B cell (primary cell): ENCODE measurements around the gene HIPK2.

ENCODE experiments used
- CTCF ChIP-seq: fragments of 200-600 bp; IDR thresholded peaks from one replicate; pipeline ENCODE4 v1.8.0; 2022; ENCODE audit warnings: antibody characterized with exemption, mild to moderate bottlenecking
- EZH2 ChIP-seq: IDR thresholded peaks from 2 replicates; pipeline ENCODE4 v1.6.1; 2012; ENCODE audit warnings: borderline replicate concordance, low read depth, mild to moderate bottlenecking, moderate library complexity, low read length; ENCODE audit not compliant: insufficient read depth, poor library complexity, severe bottlenecking

- TF ChIP-seq CTCF (no peak), EZH2 (no peak)
Measured at GRCh38 chr7:139734395-139734794, 43.4 kb downstream of the HIPK2 start.
